GM19397 (cell line): ENCODE data around the gene SMYD3.
"Not testable (repeated sequence)": the region's sequence is repeated elsewhere in the genome, so short reads cannot be mapped to it uniquely, and the experiment has no call there.

Experiments used
- ATAC-seq: cut with Tn5 transposase; IDR thresholded peaks from one replicate; pipeline ENCODE4 v1.9.1; 2021; ENCODE audit warnings: mild to moderate bottlenecking, moderate library complexity; ENCODE audit not compliant: unreplicated experiment

The SMYD3 gene

GRCh38 chr1:245715291-245715701 is 791.8 kb downstream of the SMYD3 start:
- no peak for ATAC-seq

GRCh38 chr1:245714027-245714426 is 793.1 kb downstream of the SMYD3 start:
- ATAC-seq = not testable (repeated sequence)

GRCh38 chr1:245710961-245711903 is 795.8 kb downstream of the SMYD3 start:
- no peak for ATAC-seq

DNA sequence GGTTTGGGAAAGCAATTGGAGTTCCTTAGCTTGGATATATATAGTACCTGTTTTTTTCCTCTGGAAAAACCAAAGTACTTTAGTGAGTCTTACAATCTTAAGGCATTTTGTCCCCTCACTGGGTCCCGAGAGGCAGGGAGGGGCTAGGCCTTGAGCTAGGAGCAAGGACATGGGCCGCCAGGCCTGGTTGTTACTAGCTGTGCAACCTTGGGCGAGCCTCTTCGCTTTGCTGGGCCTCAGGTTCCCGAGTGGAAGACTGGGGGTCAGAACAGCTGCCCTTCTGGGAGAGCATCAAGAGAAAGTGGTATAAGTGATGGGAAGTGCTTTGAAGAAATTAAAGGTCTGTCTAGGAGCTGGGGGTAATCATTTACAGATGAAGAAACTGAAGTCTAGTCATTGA is 799.1 kb downstream of the SMYD3 start:
- ATAC-seq = no peak

DNA sequence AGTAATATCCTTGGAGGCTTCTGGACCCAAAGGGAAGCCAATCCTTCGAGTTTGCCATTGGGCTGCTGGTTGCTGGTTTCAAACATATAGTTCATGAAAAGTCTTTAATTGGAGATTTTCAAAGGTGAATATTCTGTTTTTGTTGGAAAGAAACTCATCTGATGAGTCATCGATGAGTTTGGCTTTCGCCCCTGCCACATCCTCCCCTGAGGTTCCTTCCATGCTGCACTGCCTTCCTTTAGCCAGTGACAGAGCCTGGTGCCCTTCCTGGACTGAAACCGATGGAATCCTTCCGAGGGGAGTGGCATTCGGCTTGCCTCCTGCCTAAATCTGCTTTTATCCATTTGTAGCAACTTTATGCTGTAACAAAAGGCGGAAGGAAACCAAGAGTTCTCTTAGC is 802.3 kb downstream of the SMYD3 start:
- ATAC-seq = no peak

GRCh38 chr1:245704341-245704740 is 802.7 kb downstream of the SMYD3 start:
- ATAC-seq = no peak

DNA sequence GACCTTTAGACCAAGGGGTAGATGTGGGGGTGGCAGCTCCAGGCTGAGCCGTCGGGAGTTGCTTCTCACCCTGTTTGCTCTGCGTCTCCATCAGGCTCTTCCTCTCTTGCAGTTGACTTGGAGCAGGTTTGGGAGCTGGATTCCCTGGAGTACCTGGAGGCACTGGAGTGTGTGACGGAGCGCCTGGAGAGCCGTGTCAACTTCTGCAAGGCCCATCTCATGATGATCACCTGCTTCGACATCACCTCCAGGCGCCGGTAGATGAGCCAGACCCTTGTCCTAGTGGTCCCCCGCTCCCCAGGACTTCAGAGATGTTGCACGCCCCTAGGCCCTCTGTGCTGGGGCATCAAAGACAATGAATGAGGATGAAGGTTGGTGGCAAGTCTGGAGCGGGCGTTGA is 804.7 kb downstream of the SMYD3 start:
- ATAC-seq = no peak

DNA sequence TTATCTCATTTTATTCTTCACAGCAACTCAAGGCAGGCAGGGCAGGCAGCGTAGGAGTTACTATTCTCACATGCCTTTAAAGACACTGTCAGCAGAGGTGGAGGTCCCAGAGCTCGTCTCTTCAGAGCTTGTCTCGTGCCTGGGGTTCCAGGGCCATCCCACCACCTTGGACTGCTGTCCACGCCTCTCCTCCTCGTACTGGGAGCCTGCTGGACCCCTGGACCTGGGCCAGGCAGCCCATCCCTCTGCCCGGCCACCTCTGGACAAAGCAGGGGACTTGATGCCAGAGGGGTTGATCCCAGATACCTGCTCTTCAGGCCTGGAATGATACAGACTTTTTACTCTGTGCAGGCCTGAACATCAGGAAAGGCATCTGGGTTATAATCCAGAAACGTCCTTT is 805.4 kb downstream of the SMYD3 start:
- ATAC-seq = no peak

DNA sequence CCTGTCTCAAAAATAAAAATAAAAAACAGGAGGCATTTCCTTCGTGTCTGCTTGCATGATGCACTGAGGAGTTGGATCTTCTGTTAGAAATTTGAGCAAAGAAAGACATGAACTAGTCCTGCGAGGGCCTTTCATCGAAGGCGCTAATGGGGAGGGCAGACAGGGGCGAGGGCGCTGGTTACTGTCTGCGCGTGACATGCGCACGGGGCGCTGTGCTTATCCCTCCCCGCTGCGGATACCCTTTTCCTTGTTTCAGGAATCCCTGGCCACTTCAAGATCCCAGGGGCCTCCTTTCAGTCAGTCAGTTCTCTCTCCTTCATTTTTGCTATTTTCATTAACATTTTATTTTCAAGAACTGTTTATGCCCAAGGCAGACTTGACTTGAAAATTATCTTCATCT is 806.4 kb downstream of the SMYD3 start:
- no peak for ATAC-seq
